Activated CD8-positive, alpha-beta memory T cell treated with anti-CD3 and anti-CD28 coated beads for 4 hours (primary cell): ENCODE measurements around the gene DLGAP1.
"Not testable (repeated sequence)": the region's sequence is repeated elsewhere in the genome, so short reads cannot be mapped to it uniquely, and the experiment has no call there.

ENCODE experiments used
- DNase-seq, 2 donors: peaks; one replicate each; pipeline ENCODE4 v3.0.0-alpha.2; 2020; ENCODE audit warnings: low read depth in 2 of 2

DLGAP1 gene

DNA sequence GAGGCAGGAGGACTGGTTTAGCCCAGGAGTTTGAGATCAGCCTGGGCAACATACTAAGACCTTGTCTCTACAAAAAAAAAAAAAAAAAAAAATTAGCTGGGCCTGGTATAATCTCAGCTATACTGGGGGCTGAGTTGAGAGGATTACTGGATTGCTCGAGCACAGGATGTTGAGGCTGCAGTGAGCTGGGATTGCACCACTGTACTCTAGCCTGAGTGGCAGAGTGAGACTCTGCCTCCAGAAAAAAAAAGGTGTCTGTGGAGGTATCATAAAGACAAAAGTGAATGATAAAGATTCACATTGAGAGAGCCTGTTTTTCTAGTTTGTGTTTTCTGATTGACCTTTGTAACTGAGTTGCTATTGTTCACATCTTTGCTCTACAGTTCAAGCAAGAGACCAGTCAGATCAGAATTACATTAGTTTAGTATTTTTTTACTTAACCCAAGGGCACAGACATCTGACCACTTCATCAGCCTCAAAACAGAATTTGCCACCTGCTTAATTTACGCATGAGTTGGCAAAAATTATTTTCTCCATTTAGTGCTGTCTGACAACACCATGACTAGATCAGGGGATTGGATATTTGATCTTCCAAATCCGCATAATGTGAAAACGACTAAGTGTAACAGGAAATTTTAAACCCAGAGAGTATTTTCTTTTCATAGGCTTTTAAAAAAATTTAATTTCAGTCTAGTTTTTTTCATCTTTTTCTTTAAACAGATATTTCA lies 734.1 kb downstream of the DLGAP1 start:
- no peak for DNase-seq

- no peak for DNase-seq
Measured at GRCh38 chr18:3720159-3720558, 734.9 kb downstream of the DLGAP1 start.

- DNase-seq, result no peak
Measured at GRCh38 chr18:3717376-3718025, 737.6 kb downstream of the DLGAP1 start.

GRCh38 chr18:3716116-3716660 lies 738.9 kb downstream of the DLGAP1 start:
- DNase-seq, result no peak

DNA sequence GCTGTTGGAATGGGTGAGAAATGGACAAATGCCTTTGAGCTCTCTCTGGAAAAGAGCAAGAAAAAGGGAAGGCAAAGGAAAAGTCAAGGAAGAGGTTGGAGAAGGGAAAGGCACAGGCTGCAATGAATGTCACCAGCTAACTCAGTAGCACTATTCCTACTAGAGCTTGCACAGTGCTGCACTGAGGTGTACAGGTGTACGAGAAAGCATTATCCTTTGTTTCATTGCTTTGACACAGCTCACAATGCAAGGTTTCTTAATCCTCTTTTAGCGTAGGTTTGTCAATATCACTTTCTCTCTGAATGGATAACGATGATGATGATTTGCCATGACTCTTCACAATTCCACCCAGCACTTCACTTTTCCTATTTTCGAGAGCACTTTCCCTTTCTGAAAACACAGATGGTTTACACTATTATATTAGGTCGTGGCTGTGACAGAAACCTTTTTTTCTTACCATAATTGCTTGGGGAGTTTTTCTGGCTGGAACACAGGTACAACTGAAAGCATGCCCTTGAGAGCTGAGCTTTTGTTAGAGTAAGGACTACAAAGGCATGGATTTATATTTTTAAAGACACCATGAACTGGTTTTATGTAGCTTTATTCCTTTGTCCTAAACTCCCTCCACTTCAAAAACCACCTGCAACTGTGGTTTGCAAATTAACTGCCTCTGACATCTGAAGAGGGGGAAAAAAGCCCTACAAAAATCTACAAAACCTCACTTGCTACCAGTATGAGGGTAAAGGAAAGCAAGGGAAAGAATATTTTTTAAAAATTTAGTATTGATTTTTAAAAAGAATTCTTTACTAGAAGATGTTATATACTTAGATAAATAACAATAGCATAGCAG lies 739.7 kb downstream of the DLGAP1 start:
- no peak for DNase-seq

GRCh38 chr18:3713708-3714107 lies 741.4 kb downstream of the DLGAP1 start:
- no peak for DNase-seq

- no peak for DNase-seq
Measured at GRCh38 chr18:3713166-3713565, 741.9 kb downstream of the DLGAP1 start.

GRCh38 chr18:3712491-3712890 lies 742.6 kb downstream of the DLGAP1 start:
- DNase-seq, result no peak

DNA sequence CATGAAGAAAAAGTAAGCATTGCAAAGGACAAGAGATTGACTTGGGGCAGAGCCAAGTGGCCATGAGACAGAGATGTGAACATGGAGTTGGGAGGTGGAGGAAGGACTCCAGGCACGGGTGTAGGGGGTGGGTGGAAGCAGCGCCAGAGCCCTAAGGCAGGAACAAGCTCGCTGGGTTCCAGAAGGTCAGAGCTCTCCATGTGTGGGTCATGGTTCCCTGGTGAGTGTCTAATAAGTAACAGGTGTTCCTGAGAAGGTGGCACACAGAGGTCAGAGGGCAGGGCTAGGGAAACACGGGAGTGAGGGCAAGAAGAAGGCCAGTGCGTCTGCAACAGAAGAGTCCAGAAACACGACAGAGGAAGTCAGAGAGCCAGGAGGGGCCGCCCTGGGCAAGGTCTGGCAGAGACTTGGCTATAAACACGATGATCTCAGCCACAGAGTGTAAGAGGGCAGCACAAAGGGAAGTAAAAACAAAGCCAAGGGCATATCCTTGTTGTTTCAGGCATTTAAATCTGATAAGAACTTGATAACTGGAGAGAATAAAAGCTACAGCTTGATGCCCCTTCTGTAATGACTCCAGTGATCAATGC lies 744.3 kb downstream of the DLGAP1 start:
- no peak for DNase-seq

DNA sequence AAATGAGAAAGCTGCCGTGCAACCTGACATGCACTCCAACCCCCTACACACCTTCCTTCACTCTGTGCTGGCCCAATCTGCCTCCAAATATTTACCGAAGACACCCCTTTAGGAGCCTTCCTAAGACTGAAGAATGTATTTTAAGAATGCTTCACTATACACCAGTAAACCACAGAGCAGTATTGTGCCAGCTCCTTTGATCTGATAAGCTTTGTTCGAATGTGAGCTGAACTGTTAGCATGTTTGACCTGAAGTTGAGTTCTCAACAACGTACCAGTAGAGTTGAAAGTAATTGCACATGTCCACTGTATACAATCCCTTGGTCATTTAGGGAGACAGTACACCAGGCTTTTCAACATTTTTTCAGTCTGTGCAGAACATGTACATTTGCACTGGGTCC lies 745.9 kb downstream of the DLGAP1 start:
- DNase-seq, result no peak

DNA sequence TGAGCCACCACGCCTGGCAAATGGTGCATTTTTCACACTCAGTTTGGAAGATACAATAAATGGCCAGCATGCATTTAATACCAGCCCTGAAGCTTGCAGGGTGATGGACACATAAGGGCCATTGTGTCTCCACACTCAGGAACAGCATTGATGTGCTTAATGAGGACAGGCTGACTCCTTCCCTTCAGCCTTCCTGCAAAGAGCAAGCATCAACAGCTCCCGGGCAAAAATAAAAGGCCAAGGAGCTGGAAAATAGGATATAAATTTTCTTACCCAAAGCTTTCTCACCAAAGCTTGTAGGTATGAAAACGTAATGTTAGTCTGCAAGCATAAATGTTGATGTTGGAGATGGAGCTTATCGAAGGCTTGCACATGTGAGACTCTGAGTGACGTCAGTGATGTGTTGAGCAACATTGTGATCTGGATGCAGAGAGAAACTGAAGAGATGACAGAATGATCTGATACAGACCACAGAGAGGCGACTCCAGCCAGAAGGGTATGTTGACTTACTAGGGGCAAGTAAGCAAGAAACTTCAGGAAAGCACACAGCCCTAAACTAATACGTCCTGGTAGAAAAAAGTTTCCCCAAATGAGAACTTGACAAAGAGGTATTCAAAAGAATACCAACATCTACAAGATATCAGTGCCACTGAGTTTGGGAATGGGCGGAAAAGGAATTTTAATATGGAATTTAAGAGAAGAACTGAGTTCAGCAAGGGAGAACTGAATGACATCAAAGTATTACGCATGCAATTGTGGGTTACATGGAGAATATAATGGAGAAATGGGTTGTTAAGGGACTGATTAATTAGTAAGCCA lies 748.6 kb downstream of the DLGAP1 start:
- no peak for DNase-seq

GRCh38 chr18:3704556-3705344 lies 750.4 kb downstream of the DLGAP1 start:
- DNase-seq, result no peak

DNA sequence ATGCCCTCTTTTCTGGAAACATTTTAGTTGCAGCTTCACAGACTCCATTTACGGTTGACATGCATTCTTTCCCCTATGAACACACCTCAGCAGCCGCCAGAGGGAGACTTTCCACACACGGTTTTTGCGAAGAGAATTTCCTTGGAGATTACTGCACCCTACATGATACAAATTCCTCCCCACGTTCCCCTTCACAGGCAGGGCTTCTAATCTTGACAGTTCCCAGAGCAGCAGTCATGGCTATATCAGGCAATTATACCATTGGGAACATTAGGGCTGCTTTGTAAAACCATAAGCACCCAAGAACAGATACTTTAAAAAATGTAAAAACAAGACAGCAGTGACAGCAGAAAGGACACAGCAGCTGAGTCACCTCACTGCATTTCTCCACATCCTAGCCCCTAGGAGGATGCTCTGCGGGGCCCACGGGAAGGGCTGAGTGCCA lies 751.4 kb downstream of the DLGAP1 start:
- DNase-seq, result no peak

DNA sequence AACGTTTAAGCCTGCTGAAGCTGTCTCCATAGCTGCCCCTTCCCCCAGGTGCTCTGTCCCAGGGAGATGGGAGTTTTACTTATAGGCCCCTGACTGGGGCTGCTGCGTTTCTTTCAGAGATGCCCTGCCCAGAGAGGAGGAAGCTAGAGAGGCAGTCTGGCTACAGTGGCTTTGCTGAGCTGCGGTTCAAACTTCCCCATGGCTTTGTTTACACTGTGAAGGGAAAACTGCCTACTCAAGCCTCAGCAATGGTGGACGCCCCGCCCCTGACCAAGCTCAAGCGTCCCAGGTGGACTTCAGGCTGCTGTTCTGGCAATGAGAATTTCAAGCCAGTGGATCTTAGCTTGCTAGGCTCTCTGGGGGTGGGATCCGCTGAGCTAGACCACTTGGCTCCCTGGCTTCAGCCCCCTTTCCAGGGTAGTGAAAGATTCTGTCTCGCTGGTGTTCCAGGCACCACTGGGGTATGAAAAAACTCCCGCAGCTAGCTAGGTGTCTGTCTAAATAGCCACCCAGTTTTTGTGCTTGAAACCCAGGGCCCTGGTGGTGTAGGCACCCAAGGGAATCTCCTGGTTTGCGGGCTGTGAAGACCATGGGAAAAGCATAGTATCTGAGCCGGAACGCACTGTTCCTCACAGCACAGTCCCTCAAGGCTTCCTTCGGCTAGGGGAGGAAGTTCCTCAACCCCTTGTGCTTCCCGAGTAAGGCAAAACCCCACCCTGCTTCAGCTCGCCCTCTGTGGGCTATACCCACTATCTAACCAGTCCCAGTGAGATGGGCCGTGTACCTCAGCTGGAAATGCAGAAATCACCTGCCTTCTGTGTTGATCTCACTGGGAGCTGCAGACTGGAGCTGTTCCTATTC lies 755.2 kb downstream of the DLGAP1 start:
- not testable (repeated sequence) for DNase-seq

- not testable (repeated sequence) for DNase-seq
Measured at GRCh38 chr18:3694030-3694778, 760.9 kb downstream of the DLGAP1 start.

- DNase-seq, result no peak
Measured at GRCh38 chr18:3693410-3693809, 761.7 kb downstream of the DLGAP1 start.

- DNase-seq, result no peak
Measured at GRCh38 chr18:3692691-3693090, 762.4 kb downstream of the DLGAP1 start.

DNA sequence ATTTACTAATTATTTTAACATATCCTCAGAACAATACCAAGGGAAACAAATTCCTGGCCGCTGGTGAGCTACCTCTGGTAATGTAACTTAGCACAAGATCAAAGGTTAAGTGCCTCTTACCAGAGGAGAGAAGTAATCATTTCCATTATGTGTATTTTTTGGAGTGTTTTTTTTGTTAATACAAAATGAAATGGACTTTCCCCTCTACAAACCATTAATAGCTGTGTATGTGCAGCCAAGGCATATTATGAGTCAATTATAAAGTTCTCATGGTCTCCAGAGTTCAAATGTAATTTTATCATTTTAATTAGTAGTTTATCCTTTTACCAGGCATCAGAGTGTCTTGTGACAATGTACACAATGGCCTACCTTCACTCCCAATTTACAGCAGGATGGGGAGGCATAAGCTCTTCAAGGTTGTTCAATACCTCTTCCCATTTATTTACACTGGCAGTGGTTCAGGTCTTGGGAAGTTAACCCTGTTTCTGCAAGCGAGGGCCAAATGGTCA lies 762.9 kb downstream of the DLGAP1 start:
- DNase-seq, result no peak
